ENCODE measurements around the gene FBXO11.
"Not testable (repeated sequence)": the region's sequence is repeated elsewhere in the genome, so short reads cannot be mapped to it uniquely, and the experiment has no call there.

FBXO11 gene

GRCh38 chr2:47917276-47917961 lies 11.1 kb upstream of the FBXO11 start:
- FAIRE-seq (no peak), DNase-seq (ENCODE audit: insufficient read length, low spot score) (no peak)
- no peak for TF ChIP-seq POLR2AphosphoS5 (IDR thresholded peaks at IDR 0.05; ENCODE audit: low read depth, low read length)
- no peak for TF ChIP-seq SPI1 (IDR thresholded peaks at IDR 0.05; ENCODE audit: low read depth, low read length)
- no peak for TF ChIP-seq POLR2A (IDR thresholded peaks at IDR 0.05; ENCODE audit: low read depth, low read length)
- TF ChIP-seq POU2F2 (IDR thresholded peaks at IDR 0.05; ENCODE audit: low read depth, low read length): no peak
- TF ChIP-seq PAX5 (IDR thresholded peaks at IDR 0.05; ENCODE audit: insufficient read depth, low read length, severe bottlenecking): no peak
- TF ChIP-seq TAF1 (IDR thresholded peaks at IDR 0.05; ENCODE audit: low read depth, low read length): no peak

- FAIRE-seq (no peak), DNase-seq (ENCODE audit: insufficient read length, low spot score) (no peak)
- TF ChIP-seq POLR2AphosphoS5 (IDR thresholded peaks at IDR 0.05; ENCODE audit: low read depth, low read length) (no peak), TAF1 (IDR thresholded peaks at IDR 0.05; ENCODE audit: low read depth, low read length) (no peak), POU2F2 (IDR thresholded peaks at IDR 0.05; ENCODE audit: low read depth, low read length) (no peak), SPI1 (IDR thresholded peaks at IDR 0.05; ENCODE audit: low read depth, low read length) (no peak), PAX5 (IDR thresholded peaks at IDR 0.05; ENCODE audit: insufficient read depth, low read length, severe bottlenecking) (no peak), POLR2A (IDR thresholded peaks at IDR 0.05; ENCODE audit: low read depth, low read length) (no peak)
Measured at GRCh38 chr2:47916412-47916811, 10.1 kb upstream of the FBXO11 start.

GRCh38 chr2:47910662-47911061 lies 4.4 kb upstream of the FBXO11 start:
- FAIRE-seq; DNase-seq (ENCODE audit: insufficient read length, low spot score): not testable (repeated sequence)

GRCh38 chr2:47908682-47909081 lies 2.4 kb upstream of the FBXO11 start:
- TF ChIP-seq TAF1 (IDR thresholded peaks at IDR 0.05; ENCODE audit: low read depth, low read length): no peak
- no peak for TF ChIP-seq PAX5 (IDR thresholded peaks at IDR 0.05; ENCODE audit: insufficient read depth, low read length, severe bottlenecking)
- TF ChIP-seq POU2F2 (IDR thresholded peaks at IDR 0.05; ENCODE audit: low read depth, low read length): no peak
- TF ChIP-seq POLR2AphosphoS5 (IDR thresholded peaks at IDR 0.05; ENCODE audit: low read depth, low read length): no peak
- no peak for TF ChIP-seq SPI1 (IDR thresholded peaks at IDR 0.05; ENCODE audit: low read depth, low read length)
- TF ChIP-seq POLR2A (IDR thresholded peaks at IDR 0.05; ENCODE audit: low read depth, low read length): no peak
- no peak for DNase-seq (ENCODE audit: insufficient read length, low spot score)
- no peak for FAIRE-seq

- no peak for TF ChIP-seq TAF1 (IDR thresholded peaks at IDR 0.05; ENCODE audit: low read depth, low read length)
- TF ChIP-seq POLR2A (IDR thresholded peaks at IDR 0.05; ENCODE audit: low read depth, low read length): 0 out of 2 replicates have a peak, but pooled peaks have one; percentile 7
- no peak for TF ChIP-seq PAX5 (IDR thresholded peaks at IDR 0.05; ENCODE audit: insufficient read depth, low read length, severe bottlenecking)
- TF ChIP-seq POU2F2 (IDR thresholded peaks at IDR 0.05; ENCODE audit: low read depth, low read length): no peak
- no peak for TF ChIP-seq SPI1 (IDR thresholded peaks at IDR 0.05; ENCODE audit: low read depth, low read length)
- peak; percentile 55 for FAIRE-seq
- DNase-seq (ENCODE audit: insufficient read length, low spot score): no peak
Measured at GRCh38 chr2:47907039-47907781, 912 bp upstream of the FBXO11 start.

- DNase-seq (ENCODE audit: insufficient read length, low spot score) (peak; percentile 24), FAIRE-seq (no peak)
Measured at GRCh38 chr2:47905386-47906156, 727 bp downstream of the FBXO11 start.

GRCh38 chr2:47903781-47904490 lies 2.4 kb downstream of the FBXO11 start:
- DNase-seq (ENCODE audit: insufficient read length, low spot score): no peak
- TF ChIP-seq SPI1 (IDR thresholded peaks at IDR 0.05; ENCODE audit: low read depth, low read length) (no peak), POLR2A (IDR thresholded peaks at IDR 0.05; ENCODE audit: low read depth, low read length) (no peak), POLR2AphosphoS5 (IDR thresholded peaks at IDR 0.05; ENCODE audit: low read depth, low read length) (no peak), PAX5 (IDR thresholded peaks at IDR 0.05; ENCODE audit: insufficient read depth, low read length, severe bottlenecking) (no peak), TAF1 (IDR thresholded peaks at IDR 0.05; ENCODE audit: low read depth, low read length) (no peak), POU2F2 (IDR thresholded peaks at IDR 0.05; ENCODE audit: low read depth, low read length) (no peak)
- peak; percentile 61 for FAIRE-seq

More at GRCh38 chr2:47905386-47906156, 727 bp downstream of the FBXO11 start:
- TF ChIP-seq SPI1 (IDR thresholded peaks at IDR 0.05; ENCODE audit: low read depth, low read length): no peak
- no peak; the same call in 1 of the 2 replicates for TF ChIP-seq POLR2A (IDR thresholded peaks at IDR 0.05; ENCODE audit: low read depth, low read length)
- no peak for TF ChIP-seq POU2F2 (IDR thresholded peaks at IDR 0.05; ENCODE audit: low read depth, low read length)
- TF ChIP-seq TAF1 (IDR thresholded peaks at IDR 0.05; ENCODE audit: low read depth, low read length): no peak
- no peak for TF ChIP-seq POLR2AphosphoS5 (IDR thresholded peaks at IDR 0.05; ENCODE audit: low read depth, low read length)
- TF ChIP-seq PAX5 (IDR thresholded peaks at IDR 0.05; ENCODE audit: insufficient read depth, low read length, severe bottlenecking): no peak

GRCh38 chr2:47901892-47902291 lies 4.4 kb downstream of the FBXO11 start:
- not testable (repeated sequence) for DNase-seq (ENCODE audit: insufficient read length, low spot score); FAIRE-seq

- TF ChIP-seq TAF1 (IDR thresholded peaks at IDR 0.05; ENCODE audit: low read depth, low read length): no peak
- no peak for TF ChIP-seq PAX5 (IDR thresholded peaks at IDR 0.05; ENCODE audit: insufficient read depth, low read length, severe bottlenecking)
- no peak for TF ChIP-seq POU2F2 (IDR thresholded peaks at IDR 0.05; ENCODE audit: low read depth, low read length)
- TF ChIP-seq POLR2AphosphoS5 (IDR thresholded peaks at IDR 0.05; ENCODE audit: low read depth, low read length): no peak
- no peak for TF ChIP-seq POLR2A (IDR thresholded peaks at IDR 0.05; ENCODE audit: low read depth, low read length)
- no peak for TF ChIP-seq SPI1 (IDR thresholded peaks at IDR 0.05; ENCODE audit: low read depth, low read length)
- FAIRE-seq (no peak), DNase-seq (ENCODE audit: insufficient read length, low spot score) (no peak)
Measured at GRCh38 chr2:47900857-47901256, 5.4 kb downstream of the FBXO11 start.

Data from GM12891 (cell line).